ENCODE measurements around the gene PRRX2. TPM values are rescaled to one million over a fixed set of nuclear protein-coding genes. Genes with fewer than 3 reads are reported as not detected.

PRRX2 gene
- 13.2 TPM for total RNA-seq

DNA sequence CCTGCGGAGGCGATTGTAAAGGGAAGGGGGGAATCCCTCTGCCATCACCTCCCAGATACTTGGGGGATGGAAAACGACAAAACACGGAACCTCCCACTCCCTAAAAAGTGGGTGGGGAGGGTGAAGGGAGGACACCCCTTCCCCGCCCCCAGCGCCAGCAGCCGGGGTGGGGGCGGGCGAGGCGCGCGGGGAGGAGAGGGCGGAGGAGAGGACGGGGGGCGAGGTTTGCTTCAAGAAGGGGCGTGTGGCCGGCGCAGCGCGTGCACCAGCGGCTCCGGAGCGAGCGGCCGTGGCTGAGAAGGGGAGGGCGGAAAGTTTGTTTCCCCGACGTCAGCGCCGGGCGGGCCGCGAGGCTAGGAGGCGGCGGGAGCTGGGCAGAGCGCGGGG lies at the start of gene PRRX2:
TSS of gene PRRX2 (plus strand) at position 259 of the 387 bp plus-strand sequence. CDS start 221 bp downstream, outside the sequence.
- DNase-seq (ENCODE audit: low spot score) (no peak), ATAC-seq (peak; percentile 63)
- intact Hi-C loops (cut with DNase I) = no loop called here

DNA sequence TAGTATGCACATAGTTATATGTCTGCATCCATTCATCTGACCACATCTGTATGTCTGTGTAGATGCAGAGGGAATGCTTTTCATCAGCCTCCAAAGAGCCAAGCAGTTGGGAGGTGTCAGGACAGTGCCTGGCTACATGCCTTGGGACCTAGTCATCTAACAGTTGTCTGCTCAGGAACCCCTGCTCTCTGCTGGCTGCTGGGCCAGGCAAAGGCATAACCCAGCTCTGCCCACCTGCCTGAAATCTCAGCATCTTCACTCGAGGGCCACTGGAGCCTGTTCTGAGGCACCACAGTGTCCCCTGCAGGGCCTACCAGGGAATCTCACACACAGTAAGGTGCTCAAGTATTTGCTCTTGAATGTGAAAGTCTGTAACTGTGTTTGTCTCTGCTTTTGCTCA lies 48.3 kb upstream of the PRRX2 start:
- no peak for ATAC-seq
- intact Hi-C loops (cut with DNase I) = no loop called here
- no peak for DNase-seq (ENCODE audit: low spot score)

DNA sequence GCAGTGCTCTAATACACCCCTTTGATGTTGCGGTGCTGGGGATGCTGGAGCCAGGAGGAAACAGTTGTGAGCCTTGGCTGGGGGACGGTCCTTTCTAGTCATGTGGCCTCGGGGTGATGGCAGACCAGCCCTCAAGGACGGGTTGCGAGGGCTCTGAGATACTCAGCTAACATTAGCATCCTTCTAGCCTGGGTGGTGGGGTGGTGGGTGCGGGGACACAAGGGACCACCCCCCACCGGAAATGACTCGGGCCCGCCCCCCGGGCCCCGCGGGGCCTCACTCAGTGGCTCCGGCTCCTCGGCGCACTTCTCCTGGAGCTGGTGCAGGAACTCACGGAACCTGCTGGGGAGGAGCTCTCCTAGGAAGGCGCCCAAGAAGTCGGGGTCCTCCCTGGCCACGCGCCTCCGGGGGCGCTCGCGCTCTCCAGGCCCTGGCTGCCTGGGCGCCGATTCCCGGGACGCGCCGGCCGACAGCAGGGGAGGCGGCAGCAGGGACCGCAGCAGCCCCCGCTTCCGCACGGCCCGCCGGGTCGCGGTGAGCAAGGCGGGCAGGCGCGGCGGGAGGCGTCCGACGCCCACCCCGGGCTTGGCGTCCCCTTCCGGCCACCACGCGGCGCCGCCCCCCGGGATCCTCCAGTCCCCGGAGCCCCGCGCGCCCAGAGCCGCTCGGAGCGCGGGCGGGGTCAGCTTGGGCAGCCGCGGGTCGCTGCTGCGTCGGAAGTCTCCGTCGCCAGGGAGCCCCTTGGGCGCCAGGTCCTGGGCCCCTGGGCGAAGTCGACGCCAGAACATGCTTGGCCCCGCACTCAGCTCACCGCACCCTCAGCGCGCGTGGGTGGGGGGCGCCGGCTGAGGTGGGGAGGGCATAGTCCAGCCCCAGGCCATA lies 45.4 kb upstream of the PRRX2 start:
- no peak for DNase-seq (ENCODE audit: low spot score)
- intact Hi-C loops (cut with DNase I) = loop anchor here (5.0 kb wide), 2 partner anchors 448 to 483 kb away; no protein-coding TSS in a partner anchor
- no peak for ATAC-seq

- ATAC-seq (no peak), DNase-seq (ENCODE audit: low spot score) (no peak)
- intact Hi-C loops (cut with DNase I) = loop anchor here (5.0 kb wide), 2 partner anchors 448 to 483 kb away; no protein-coding TSS in a partner anchor
Measured at GRCh38 chr9:129620669-129621295, 44.7 kb upstream of the PRRX2 start, which contains the start of gene C9orf50. TSS of gene C9orf50 (minus strand) at chr9:129621101. CDS start at chr9:129620574, 527 bp downstream.

DNA sequence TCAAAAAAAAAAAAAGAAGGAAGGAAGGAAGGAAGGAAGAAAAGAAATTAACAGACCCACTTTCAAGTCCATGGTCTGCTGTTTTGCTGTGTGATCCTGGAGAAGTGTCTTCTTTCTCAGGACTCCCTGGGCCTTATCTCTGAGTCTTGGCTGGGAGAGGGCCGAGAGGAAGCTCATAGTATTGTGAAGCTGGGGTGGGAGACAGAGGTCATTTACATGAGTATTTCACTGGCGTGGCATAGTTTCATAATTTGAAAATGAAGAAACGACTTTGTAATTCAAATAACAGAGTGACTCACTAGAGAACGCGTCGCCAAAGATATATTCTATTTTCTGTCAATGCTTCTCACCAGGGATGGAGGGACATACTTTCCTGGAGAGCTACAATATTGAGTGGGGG lies 42.1 kb upstream of the PRRX2 start:
- DNase-seq (ENCODE audit: low spot score) (no peak), ATAC-seq (no peak)
- intact Hi-C loops (cut with DNase I) = loop anchor here (5.0 kb wide), 2 partner anchors 451 to 486 kb away; no protein-coding TSS in a partner anchor

DNA sequence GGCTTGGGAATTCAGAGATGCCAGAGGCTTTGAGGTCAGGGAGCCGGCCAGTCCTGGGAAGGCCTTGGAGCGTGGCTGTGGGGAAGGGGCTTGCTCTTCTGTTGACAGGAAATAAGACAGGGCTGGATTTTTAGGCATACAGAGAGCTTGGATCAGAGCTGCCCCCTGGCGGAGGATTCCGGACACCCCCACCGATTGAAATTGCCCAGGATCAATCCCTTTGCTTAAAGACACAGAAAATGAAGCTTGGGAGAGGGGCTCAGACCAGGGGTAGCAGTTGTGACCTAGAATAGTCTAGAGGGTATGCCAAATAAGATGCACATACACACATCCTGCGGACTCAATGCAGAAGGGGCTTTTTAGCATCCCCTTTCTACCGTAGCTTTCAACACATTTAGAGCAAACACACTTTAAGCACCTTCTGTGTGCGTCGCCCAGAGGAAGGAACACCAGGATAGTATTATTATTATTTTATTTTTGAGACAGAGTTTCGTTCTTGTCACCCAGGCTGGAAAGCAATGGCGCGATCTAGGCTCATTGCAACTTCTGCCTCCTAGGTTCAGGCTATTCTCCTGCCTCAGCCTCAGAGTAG lies 41.2 kb upstream of the PRRX2 start:
- intact Hi-C loops (cut with DNase I) = loop anchor here (5.0 kb wide), 2 partner anchors 452 to 487 kb away; no protein-coding TSS in a partner anchor
- ATAC-seq = peak; percentile 3
- no peak for DNase-seq (ENCODE audit: low spot score)

- ATAC-seq (no peak), DNase-seq (ENCODE audit: low spot score) (no peak)
- intact Hi-C loops (cut with DNase I) = loop anchor here (5.0 kb wide), 2 partner anchors 453 to 488 kb away; no protein-coding TSS in a partner anchor
Measured at GRCh38 chr9:129624947-129625346, 40.5 kb upstream of the PRRX2 start.

DNA sequence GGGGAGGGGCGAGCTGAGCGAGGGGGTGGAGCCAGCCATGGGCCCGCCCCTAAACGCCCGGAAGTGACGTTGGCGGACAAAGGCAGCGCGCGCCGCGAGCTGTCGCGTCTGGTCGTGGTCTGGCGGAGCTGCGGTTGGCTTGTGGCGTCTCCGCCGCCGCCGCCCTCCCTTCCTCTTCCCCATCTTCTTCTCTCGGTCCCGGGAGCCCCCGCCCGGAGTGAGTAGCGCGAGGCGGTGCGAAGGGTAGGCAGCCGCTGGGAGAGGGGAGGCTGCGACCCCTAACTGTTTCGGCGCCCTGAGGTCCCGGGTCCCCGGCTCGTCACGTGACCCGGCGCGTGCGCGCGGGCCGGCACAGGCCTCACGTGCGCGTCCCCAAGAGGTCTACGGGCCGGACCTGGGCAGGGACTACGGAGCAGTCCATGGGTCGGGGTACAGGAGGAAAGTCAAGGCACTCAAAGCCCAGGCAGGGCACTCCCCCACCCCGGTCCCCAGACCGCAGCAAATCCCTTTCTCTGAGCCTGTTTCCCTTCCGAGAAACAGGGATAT lies 39.3 kb upstream of the PRRX2 start, which contains the start of gene NTMT1:
TSS of gene NTMT1 (plus strand) at position 85 of the 546 bp plus-strand sequence. CDS start 6,541 bp downstream, outside the sequence.
- ATAC-seq = peak; percentile 95
- DNase-seq (ENCODE audit: low spot score) = peak; percentile 95
- intact Hi-C loops (cut with DNase I) = no loop called here

GRCh38 chr9:129626625-129627284 lies 38.7 kb upstream of the PRRX2 start:
- intact Hi-C loops (cut with DNase I) = no loop called here
- DNase-seq (ENCODE audit: low spot score) = no peak
- ATAC-seq = peak; percentile 5

DNA sequence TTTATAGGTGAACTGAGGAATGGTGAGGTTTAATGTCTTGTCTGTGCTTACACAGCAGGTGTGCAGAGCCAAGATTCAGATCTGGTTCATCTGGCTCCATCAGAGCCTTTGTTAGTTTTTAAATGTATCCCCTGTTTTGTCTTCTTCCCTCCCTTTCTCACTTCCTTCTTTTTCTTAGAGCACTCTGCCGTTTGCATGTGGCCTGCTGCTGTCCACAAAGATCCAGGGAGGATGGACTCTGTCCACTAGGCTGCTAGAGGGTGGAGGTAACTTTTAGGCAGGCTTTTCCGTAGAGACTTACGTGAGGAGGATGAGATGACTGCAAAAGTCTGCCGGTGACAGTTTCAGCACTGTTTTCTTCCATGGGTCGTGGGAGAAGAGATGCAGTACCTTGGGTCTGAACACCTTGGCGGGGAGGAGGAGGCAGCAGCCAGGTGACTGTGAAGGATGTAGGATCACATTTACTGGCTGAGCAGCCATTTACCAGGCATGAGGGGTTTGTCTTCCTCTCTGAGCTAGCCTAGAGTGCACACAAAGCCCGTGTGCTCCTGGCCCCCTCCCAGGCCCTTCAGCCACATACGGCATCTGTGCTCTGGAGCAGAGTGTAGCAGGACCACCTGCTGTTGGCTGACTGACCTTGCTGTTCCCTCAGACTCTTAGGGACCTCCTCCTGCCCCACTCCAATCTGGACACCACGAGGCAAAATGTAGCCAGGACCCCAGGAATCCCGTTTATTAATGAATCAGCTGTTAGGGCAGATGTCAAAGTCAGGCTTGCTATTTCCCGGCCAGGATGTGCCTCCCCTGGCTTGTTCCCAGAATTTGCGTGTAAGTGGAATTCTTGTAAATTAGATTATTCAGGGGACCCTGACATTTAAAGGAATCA lies 37.6 kb upstream of the PRRX2 start:
- intact Hi-C loops (cut with DNase I) = no loop called here
- ATAC-seq (no peak), DNase-seq (ENCODE audit: low spot score) (no peak)

GRCh38 chr9:129628709-129629108 lies 36.7 kb upstream of the PRRX2 start:
- no peak for ATAC-seq
- intact Hi-C loops (cut with DNase I) = no loop called here
- DNase-seq (ENCODE audit: low spot score) = no peak

GRCh38 chr9:129629251-129629820 lies 36.1 kb upstream of the PRRX2 start:
- no peak for DNase-seq (ENCODE audit: low spot score)
- no peak for ATAC-seq
- intact Hi-C loops (cut with DNase I) = no loop called here

DNA sequence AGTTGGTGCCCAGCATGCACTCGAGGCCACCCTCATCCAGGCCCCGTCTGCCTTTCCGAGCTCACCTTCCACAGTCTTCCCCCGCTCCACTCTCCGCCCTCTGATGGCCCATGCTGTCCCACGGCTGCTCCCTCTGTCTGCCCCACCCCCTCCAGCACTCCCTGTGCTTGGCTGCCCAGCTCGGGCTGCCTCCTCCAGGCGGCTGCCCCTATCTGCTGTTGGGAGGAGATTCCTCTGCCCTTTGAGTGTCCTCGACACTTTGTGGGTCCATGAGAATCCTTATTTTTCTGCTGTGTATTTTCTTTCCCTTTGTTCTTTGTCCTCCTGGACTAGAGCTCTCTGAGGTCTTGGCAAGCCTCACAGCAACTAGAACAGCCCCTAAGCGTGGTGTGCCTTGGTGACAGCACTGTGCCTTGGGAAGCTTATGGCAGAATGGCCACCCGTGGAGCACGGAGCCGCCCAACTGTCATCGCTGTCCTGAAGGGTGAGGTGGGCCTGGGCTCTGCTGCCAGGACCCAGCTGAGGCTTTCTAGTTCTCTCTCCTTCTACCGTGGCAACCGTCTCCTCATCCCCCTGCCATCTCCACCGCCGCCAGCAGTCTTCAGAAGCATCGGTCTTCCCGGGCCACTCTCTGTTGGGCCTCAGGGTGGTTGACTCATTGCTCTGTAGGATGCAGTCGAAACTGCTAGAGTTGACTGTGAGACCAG lies 34.3 kb upstream of the PRRX2 start:
- DNase-seq (ENCODE audit: low spot score) (no peak), ATAC-seq (no peak)
- intact Hi-C loops (cut with DNase I) = no loop called here

DNA sequence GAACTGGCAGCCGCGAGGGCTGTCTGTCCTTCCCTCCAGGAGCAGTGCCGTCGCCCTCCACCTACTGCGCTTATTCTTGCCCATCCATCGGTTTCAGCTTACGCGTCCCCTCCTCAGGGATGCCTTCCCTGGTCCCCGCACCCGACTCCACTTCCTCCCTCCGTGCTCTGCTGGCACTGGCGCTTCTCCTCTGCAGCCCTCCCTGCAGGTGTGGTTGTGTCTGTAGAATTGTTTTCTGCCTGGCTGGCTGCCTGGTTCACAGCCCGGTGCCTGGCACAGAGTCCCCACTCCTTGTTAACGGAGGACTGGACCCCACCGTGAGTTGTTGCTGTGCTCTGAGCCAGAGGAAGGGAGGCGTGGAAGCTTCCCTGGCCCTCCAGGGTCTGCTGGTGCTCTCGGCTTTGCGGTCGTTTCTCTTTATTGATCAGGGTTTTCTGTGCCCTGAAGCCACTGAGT lies 33.7 kb upstream of the PRRX2 start:
- ATAC-seq = no peak
- no peak for DNase-seq (ENCODE audit: low spot score)
- intact Hi-C loops (cut with DNase I) = no loop called here

DNA sequence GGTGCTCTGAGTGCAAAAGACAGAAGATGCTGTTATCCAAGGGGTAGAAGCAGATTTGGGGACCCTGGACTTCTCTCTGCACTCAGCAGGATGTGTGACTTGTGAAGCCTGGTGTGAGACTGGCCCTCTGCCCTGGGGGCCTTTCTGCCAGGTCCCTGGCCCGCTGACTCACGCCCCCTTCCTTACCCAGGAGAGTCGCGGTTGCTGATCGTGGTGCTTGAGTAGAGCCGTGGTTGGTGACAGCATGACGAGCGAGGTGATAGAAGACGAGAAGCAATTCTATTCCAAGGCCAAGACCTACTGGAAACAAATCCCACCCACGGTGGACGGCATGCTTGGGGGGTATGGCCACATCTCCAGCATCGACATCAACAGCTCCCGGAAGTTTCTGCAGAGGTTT lies 33.0 kb upstream of the PRRX2 start:
- DNase-seq (ENCODE audit: low spot score) (no peak), ATAC-seq (no peak)
- intact Hi-C loops (cut with DNase I) = no loop called here

- ATAC-seq (no peak), DNase-seq (ENCODE audit: low spot score) (no peak)
- intact Hi-C loops (cut with DNase I) = no loop called here
Measured at GRCh38 chr9:129633207-129633606, 32.2 kb upstream of the PRRX2 start.

DNA sequence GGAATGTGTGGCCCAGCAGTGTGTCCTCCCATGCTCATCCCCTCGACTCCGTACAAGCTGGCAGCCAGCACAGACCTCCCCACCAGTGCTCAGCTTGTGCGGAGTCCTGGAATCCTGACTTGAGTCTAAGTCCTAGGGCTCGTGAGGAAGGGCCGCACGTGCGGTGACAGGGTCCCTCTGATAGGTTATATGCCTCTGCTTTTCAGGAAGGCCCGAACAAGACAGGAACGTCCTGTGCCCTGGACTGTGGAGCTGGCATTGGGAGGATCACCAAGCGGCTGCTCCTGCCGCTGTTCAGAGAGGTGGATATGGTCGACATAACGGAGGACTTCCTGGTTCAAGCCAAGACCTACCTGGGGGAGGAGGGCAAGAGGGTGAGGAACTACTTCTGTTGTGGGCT lies 31.6 kb upstream of the PRRX2 start:
- intact Hi-C loops (cut with DNase I) = no loop called here
- no peak for ATAC-seq

More for the DNA sequence above, 31.6 kb upstream of the PRRX2 start:
- DNase-seq (ENCODE audit: low spot score) = no peak
